ENCODE data around the gene EPS8L2. TPM values are rescaled to one million over a fixed set of nuclear protein-coding genes. Genes with fewer than 3 reads are reported as not detected.

The EPS8L2 gene
- total and polyA plus RNA-seq, 2 of the 13 experiments (the other 11 are each of a cell fraction or from before 2014, with no cell fraction given), result 89.3 to 416 TPM

- TF ChIP-seq HMGXB3 (CRISPR knock-in tag; IDR thresholded peaks at IDR 0.05; ENCODE audit: borderline replicate concordance) (no peak), SSRP1 (CRISPR knock-in tag; IDR thresholded peaks at IDR 0.05) (0 out of 2 replicates have a peak, but pooled peaks have one; percentile 2), ZNF652 (CRISPR knock-in tag; IDR thresholded peaks at IDR 0.05; ENCODE audit: borderline replicate concordance, low read depth) (no peak), SAFB2 (CRISPR knock-in tag; IDR thresholded peaks at IDR 0.05; ENCODE audit: borderline replicate concordance, low read depth) (no peak), PHF5A (CRISPR knock-in tag; IDR thresholded peaks at IDR 0.05; ENCODE audit: low read depth, unreplicated experiment) (no peak), SMAD1 (CRISPR knock-in tag; IDR thresholded peaks at IDR 0.05; ENCODE audit: borderline replicate concordance, low read depth) (peak; percentile 62), ESRRA (CRISPR knock-in tag; IDR thresholded peaks at IDR 0.05; ENCODE audit: low read depth) (peak; percentile 100), POGK (CRISPR knock-in tag; conservative IDR thresholded peaks at IDR 0.05) (0 out of 2 replicates have a peak, but pooled peaks have one; percentile 36), GTF2F1 (IDR thresholded peaks at IDR 0.05; ENCODE audit: low read length) (no peak), POLR2G (IDR thresholded peaks at IDR 0.05; ENCODE audit: low read depth, low read length) (peak; percentile 69), SKI (IDR thresholded peaks at IDR 0.05; ENCODE audit: partially characterized antibody) (peak; percentile 94), ZNF841 (CRISPR knock-in tag; IDR thresholded peaks at IDR 0.05; ENCODE audit: borderline replicate concordance) (no peak), ELK4 (CRISPR knock-in tag; IDR thresholded peaks at IDR 0.05; ENCODE audit: borderline replicate concordance) (no peak)
- TF ChIP-seq, protein P1, sequence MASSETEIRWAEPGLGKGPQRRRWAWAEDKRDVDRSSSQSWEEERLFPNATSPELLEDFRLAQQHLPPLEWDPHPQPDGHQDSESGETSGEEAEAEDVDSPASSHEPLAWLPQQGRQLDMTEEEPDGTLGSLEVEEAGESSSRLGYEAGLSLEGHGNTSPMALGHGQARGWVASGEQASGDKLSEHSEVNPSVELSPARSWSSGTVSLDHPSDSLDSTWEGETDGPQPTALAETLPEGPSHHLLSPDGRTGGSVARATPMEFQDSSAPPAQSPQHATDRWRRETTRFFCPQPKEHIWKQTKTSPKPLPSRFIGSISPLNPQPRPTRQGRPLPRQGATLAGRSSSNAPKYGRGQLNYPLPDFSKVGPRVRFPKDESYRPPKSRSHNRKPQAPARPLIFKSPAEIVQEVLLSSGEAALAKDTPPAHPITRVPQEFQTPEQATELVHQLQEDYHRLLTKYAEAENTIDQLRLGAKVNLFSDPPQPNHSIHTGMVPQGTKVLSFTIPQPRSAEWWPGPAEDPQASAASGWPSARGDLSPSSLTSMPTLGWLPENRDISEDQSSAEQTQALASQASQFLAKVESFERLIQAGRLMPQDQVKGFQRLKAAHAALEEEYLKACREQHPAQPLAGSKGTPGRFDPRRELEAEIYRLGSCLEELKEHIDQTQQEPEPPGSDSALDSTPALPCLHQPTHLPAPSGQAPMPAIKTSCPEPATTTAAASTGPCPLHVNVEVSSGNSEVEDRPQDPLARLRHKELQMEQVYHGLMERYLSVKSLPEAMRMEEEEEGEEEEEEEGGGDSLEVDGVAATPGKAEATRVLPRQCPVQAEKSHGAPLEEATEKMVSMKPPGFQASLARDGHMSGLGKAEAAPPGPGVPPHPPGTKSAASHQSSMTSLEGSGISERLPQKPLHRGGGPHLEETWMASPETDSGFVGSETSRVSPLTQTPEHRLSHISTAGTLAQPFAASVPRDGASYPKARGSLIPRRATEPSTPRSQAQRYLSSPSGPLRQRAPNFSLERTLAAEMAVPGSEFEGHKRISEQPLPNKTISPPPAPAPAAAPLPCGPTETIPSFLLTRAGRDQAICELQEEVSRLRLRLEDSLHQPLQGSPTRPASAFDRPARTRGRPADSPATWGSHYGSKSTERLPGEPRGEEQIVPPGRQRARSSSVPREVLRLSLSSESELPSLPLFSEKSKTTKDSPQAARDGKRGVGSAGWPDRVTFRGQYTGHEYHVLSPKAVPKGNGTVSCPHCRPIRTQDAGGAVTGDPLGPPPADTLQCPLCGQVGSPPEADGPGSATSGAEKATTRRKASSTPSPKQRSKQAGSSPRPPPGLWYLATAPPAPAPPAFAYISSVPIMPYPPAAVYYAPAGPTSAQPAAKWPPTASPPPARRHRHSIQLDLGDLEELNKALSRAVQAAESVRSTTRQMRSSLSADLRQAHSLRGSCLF (CRISPR knock-in tag; IDR thresholded peaks at IDR 0.05; ENCODE audit: borderline replicate concordance), result no peak
Measured at GRCh38 chr11:706957-707816, 1.2 kb downstream of the EPS8L2 start (continued).

Data from HepG2 (cell line).